ENCODE data around the gene PCNX1. TPM values are rescaled to one million over a fixed set of nuclear protein-coding genes. Genes with fewer than 3 reads are reported as not detected.

PCNX1 gene
- total RNA-seq, 1 donor from 2014 or later = 18.0 TPM

- DNase-seq (ENCODE audit: low read depth) = no peak
- no peak overlapping the region for H3K4me3 ChIP-seq (ENCODE audit: low read depth, low read length)
- no peak for TF ChIP-seq CTCF (conservative IDR thresholded peaks at IDR 0.05; ENCODE audit: low read depth, low read length)
These were observed 10.3 kb upstream of the PCNX1 start for GRCh38 chr14:70896981-70897380.

- no peak for DNase-seq (ENCODE audit: low read depth)
- no peak for TF ChIP-seq CTCF (conservative IDR thresholded peaks at IDR 0.05; ENCODE audit: low read depth, low read length)
These were observed 9.8 kb upstream of the PCNX1 start for GRCh38 chr14:70897464-70897863.

GRCh38 chr14:70898111-70898745 lies 9.0 kb upstream of the PCNX1 start:
- no peak overlapping the region for H3K4me3 ChIP-seq (ENCODE audit: low read depth, low read length)
- DNase-seq (ENCODE audit: low read depth) = no peak
- no peak for TF ChIP-seq CTCF (conservative IDR thresholded peaks at IDR 0.05; ENCODE audit: low read depth, low read length)

More at GRCh38 chr14:70897464-70897863, 9.8 kb upstream of the PCNX1 start:
- H3K4me3 ChIP-seq (ENCODE audit: low read depth, low read length) = no peak overlapping the region

GRCh38 chr14:70901269-70901668 lies 6.0 kb upstream of the PCNX1 start:
- TF ChIP-seq CTCF (conservative IDR thresholded peaks at IDR 0.05; ENCODE audit: low read depth, low read length) = no peak
- no peak overlapping the region for H3K4me3 ChIP-seq (ENCODE audit: low read depth, low read length)
- no peak for DNase-seq (ENCODE audit: low read depth)

- no peak overlapping the region for H3K4me3 ChIP-seq (ENCODE audit: low read depth, low read length)
- no peak for DNase-seq (ENCODE audit: low read depth)
- TF ChIP-seq CTCF (conservative IDR thresholded peaks at IDR 0.05; ENCODE audit: low read depth, low read length) = no peak
These were observed 5.1 kb upstream of the PCNX1 start for GRCh38 chr14:70902184-70902583.

GRCh38 chr14:70904373-70904772 lies 2.9 kb upstream of the PCNX1 start:
- DNase-seq (ENCODE audit: low read depth) = no peak
- TF ChIP-seq CTCF (conservative IDR thresholded peaks at IDR 0.05; ENCODE audit: low read depth, low read length) = no peak
- H3K4me3 ChIP-seq (ENCODE audit: low read depth, low read length) = no peak overlapping the region

GRCh38 chr14:70905301-70905700 lies 2.0 kb upstream of the PCNX1 start:
- DNase-seq (ENCODE audit: low read depth) = no peak
- no peak for TF ChIP-seq CTCF (conservative IDR thresholded peaks at IDR 0.05; ENCODE audit: low read depth, low read length)
- no peak overlapping the region for H3K4me3 ChIP-seq (ENCODE audit: low read depth, low read length)

Measured in epithelial cell of proximal tubule (primary cell).